Dendritic cell treated with granulocyte-macrophage colony-stimulating factor and Interleukin-4, amounts not matched to agents 40 ng/mL and 50 ng/mL, for 4 days (primary cell): Measurements from ENCODE around the gene ARHGEF11.
A peak's percentile ranks its signal among the peaks of the same experiment; 100 is the strongest.

Experiments
- H3K27ac Mint-ChIP-seq: one replicate; pipeline ENCODE4 v1.8.0; 2022; ENCODE audit warnings: mild to moderate bottlenecking, mixed read lengths
- H3K27me3 Mint-ChIP-seq: one replicate; pipeline ENCODE4 v1.8.0; 2022; ENCODE audit warnings: mild to moderate bottlenecking, mixed read lengths
- H3K36me3 Mint-ChIP-seq: one replicate; pipeline ENCODE4 v1.8.0; 2022; ENCODE audit warnings: low read depth, mixed read lengths
- H3K4me1 Mint-ChIP-seq: one replicate; pipeline ENCODE4 v1.8.0; 2022; ENCODE audit warnings: low read depth, mixed read lengths
- H3K4me3 Mint-ChIP-seq: one replicate; pipeline ENCODE4 v1.8.0; 2022; ENCODE audit warnings: mild to moderate bottlenecking, moderate library complexity, mixed read lengths
- H3K9me3 Mint-ChIP-seq: one replicate; pipeline ENCODE4 v1.8.0; 2022; ENCODE audit warnings: mixed read lengths
- intact Hi-C: fragments of 100-400 bp; cut with micrococcal nuclease; formaldehyde crosslinking; loops from one replicate; pipeline ENCODE4 v1.15.0; 2022

ARHGEF11 gene

DNA sequence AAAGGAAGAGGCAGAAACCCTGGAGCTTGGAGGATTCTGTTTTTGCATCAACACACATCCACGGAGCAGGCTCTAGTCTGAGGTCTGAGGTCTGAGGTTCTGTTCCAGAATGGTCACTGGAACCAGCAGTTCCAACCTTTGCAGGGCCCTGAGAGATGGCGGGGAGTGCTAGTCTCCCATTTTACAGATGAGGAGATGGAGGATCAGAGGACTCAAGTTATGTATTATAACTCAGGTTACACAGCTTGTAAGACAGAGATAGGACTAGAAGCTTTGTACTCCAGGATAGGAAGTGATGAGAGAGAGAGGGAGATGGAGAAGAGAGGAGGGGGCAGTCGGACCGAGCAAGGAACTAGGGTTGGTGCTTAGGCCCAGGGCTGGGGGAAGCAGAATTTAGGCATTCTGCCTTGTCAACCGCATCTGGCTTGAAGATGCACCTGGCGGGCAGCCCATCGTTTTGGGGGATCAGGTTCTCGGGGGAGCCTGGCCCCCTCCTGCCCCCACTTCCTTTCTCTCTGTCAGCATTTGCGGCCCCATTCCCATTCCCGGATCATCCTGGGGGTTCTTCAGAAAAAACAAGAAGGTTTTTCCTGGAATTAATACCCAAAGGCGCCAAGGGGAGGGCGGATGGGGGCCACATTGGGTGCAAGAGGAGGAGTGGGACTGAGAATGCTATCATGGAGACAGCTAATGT lies 146.4 kb downstream of the ARHGEF11 start:
- peaks cover 37% of the 10 kb centered on the region for H3K4me1 Mint-ChIP-seq
- H3K4me3 Mint-ChIP-seq: no peak overlapping the region
- H3K27ac Mint-ChIP-seq: peak overlapping the region; percentile 52
- intact Hi-C loops: no loop called here
- H3K9me3 Mint-ChIP-seq: no peaks in the 10 kb centered on the region
- no peaks in the 10 kb centered on the region for H3K36me3 Mint-ChIP-seq
- peaks cover 66% of the 10 kb centered on the region for H3K27me3 Mint-ChIP-seq

DNA sequence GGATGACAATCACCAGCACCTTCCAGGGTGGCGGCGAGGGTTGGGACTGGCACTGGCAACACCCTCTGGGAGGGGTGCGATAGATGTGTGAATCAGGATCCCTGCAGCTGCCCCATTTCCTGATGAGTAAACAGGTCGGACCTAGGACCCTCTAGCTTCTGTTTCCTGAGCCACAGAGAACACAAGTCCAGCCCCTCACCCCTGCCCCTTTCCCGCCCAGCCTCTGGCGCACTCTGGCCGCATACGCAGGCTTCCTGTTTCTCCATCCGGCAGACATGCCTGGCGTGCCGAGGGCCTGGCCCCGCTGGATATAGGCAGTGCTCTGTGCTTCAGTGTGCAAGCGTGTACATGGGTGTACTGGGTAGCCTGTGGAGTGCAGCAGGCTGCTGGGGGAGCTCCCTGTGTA lies 147.4 kb downstream of the ARHGEF11 start:
- Mint-ChIP-seq H3K27ac (peak overlapping the region; percentile 52), H3K27me3 (peaks cover 67% of the 10 kb centered on the region), H3K4me1 (peaks cover 37% of the 10 kb centered on the region), H3K9me3 (no peaks in the 10 kb centered on the region), H3K36me3 (no peaks in the 10 kb centered on the region), H3K4me3 (no peak overlapping the region)
- intact Hi-C loops: no loop called here

DNA sequence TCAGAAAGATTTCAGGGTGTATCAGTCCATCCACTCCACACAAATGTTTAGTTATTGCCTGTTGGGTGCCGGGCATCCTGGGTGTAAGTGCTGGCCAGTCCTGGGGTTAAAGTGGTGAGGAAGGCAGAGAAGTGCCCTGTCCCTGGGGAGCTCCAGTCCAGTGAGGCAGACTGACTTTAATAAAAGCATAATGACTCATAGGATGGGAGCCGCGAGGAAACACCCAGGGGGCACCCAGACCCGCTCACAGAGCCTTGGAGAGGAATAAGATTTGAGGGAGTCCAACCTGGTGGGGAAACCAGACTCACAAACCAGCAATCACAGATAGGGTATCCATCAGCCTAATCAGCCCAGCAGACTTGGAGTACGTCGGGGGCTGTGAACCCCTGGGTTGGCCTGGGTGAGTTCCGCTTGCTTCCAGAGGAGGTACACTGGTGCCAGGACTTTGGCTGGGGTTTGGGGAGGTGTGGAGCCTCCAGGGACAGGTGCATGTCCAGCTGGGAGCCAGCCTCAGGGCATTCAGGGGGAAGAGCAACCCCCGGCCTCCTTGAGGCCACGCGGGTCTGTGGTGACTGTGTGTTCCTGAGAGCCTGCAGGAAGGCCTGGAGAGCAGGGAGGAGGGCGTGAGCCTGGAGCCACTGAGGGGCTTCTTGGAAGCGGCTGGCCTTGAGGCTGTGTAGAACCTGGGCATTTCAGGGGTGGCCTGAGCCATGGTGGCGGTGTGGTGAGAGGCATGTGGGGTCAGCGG lies 148.3 kb downstream of the ARHGEF11 start:
- no peaks in the 10 kb centered on the region for H3K9me3 Mint-ChIP-seq
- no peaks in the 10 kb centered on the region for H3K36me3 Mint-ChIP-seq
- peaks cover 37% of the 10 kb centered on the region for H3K4me1 Mint-ChIP-seq
- H3K4me3 Mint-ChIP-seq: no peak overlapping the region
- H3K27me3 Mint-ChIP-seq: peaks cover 71% of the 10 kb centered on the region
- peak overlapping the region; percentile 52 for H3K27ac Mint-ChIP-seq
- intact Hi-C loops: no loop called here

DNA sequence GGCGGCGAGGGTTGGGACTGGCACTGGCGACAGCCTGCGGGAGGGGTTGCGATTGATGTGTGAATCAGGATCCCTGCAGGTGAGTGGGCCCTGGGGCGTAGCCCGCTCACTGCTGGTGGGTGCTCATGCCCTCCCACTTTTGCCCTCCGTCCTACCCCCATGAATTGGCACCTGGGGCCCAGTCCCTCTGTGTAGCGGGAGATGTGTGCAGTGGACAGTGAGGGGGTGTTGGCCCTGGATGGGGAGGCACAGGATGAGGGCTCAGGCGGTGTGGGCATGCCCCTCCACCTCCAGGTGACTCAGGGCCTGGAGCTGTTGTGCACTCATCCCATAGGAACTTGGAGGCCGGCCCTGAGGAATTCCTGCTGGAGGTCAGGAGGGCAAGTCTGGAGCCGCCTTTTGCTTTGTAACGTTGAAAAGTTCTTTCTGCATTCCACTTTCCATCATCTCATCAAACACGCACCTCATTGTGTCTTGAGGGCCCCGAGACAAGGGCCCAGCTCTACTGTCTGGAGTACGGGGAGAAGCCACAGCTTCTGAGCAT lies 149.0 kb downstream of the ARHGEF11 start:
- intact Hi-C loops: no loop called here
- no peak overlapping the region for H3K4me3 Mint-ChIP-seq
- H3K27me3 Mint-ChIP-seq: peaks cover 70% of the 10 kb centered on the region
- no peak overlapping the region for H3K27ac Mint-ChIP-seq
- H3K36me3 Mint-ChIP-seq: no peaks in the 10 kb centered on the region
- no peaks in the 10 kb centered on the region for H3K9me3 Mint-ChIP-seq
- peaks cover 39% of the 10 kb centered on the region for H3K4me1 Mint-ChIP-seq

DNA sequence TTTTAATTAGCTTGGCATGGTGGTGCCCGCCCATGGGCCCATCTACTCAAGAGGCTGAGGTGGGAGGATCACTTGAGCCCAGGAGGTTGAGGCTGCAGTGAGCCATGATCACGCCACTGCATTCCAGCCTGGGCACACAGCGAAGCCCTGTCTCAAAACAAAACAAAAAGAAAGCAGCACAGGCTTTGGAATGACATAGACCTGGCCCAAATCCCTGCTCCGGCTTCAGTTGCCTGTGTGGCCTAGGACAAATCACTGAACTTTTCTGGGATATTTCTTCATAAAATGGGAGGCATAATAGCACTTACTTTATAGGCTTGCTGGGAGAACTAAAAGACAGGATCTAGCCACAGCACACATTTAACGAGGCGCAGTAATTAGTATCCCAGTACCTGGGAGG lies 149.6 kb downstream of the ARHGEF11 start:
- Mint-ChIP-seq H3K4me3 (no peak overlapping the region), H3K36me3 (no peaks in the 10 kb centered on the region), H3K9me3 (no peaks in the 10 kb centered on the region), H3K4me1 (peaks cover 32% of the 10 kb centered on the region), H3K27me3 (peaks cover 70% of the 10 kb centered on the region), H3K27ac (no peak overlapping the region)
- intact Hi-C loops: no loop called here

DNA sequence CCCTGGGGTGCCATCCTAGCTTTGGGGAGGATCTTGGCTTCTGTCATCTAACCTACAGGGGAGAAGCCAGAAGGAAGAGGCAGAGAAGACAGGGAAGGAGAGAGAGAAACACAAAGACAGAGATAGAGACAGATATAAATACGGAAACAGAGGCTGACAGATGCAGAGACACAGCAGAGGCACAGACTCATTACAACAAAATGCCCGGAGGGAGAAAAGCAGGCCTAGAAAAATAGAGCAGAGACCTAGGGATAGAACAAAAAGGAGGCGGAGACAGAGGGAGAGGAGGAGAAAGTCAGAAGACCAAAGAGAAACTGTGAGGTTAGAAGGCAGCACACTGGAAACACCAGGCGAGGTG lies 150.1 kb downstream of the ARHGEF11 start:
- Mint-ChIP-seq H3K27ac (no peak overlapping the region), H3K27me3 (peaks cover 73% of the 10 kb centered on the region), H3K4me1 (peaks cover 28% of the 10 kb centered on the region), H3K36me3 (no peaks in the 10 kb centered on the region), H3K9me3 (no peaks in the 10 kb centered on the region), H3K4me3 (no peak overlapping the region)
- intact Hi-C loops: no loop called here

DNA sequence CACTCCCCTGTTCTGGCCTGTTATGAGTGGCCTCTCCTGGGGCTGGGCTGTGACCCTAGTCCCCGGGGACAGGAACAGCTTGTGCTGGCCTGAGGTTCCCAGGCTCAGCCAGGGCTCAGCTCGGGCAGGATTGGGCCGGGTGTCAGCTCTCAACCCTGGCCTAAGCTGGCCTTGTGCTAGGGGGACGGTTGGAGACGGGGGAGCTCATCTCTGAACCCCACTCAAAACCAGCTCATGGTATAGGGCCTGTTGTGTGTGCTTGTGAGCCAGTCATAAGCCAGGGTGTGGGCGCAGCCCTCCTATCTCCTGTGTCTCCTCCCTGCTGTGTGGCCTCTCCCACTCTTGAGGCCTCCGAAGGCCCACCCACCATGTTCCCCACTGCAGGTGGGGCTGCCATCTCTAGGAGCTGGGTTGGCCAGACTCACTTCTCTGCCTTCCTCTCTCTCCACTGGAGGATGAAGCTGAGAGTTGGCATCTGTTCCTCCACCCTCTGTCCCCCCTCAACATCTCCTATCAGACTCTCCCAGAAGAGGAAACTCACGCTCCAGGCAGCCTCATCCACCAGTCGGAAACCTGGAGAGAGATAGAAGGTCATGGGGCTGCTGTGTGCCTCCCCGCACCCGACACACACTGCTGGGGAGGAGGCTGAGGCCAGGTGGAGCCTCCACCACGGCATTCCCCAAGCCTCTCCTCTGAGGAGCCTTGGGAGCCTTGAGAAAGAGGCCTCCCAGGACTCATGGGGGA lies 150.7 kb downstream of the ARHGEF11 start:
- Mint-ChIP-seq H3K4me3 (no peak overlapping the region), H3K27ac (no peak overlapping the region), H3K9me3 (no peaks in the 10 kb centered on the region), H3K4me1 (peaks cover 30% of the 10 kb centered on the region), H3K36me3 (no peaks in the 10 kb centered on the region), H3K27me3 (peaks cover 76% of the 10 kb centered on the region)
- intact Hi-C loops: no loop called here

DNA sequence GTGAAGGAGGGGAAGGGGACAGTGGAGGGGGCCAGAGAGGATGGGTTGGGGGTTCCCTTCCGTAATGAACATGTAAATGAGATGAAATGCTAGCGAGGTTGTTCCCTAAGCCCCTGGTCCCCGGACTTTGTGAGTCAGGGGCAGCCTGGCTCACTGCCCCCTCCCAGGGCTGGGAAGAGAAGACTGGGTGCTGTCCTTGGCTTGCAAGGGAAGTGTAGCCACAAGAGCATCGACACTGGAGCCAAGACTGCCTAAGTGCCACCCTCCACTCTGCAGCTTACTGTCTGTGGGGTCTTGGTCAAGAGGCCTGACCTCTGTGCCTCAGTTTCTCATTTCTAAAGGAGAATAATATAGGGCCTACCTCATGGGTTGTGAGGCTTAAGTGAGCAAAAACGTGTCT lies 151.5 kb downstream of the ARHGEF11 start:
- H3K27ac Mint-ChIP-seq: no peak overlapping the region
- no peaks in the 10 kb centered on the region for H3K9me3 Mint-ChIP-seq
- intact Hi-C loops: no loop called here
- H3K4me3 Mint-ChIP-seq: no peak overlapping the region
- H3K4me1 Mint-ChIP-seq: peaks cover 24% of the 10 kb centered on the region
- H3K27me3 Mint-ChIP-seq: peaks cover 76% of the 10 kb centered on the region
- H3K36me3 Mint-ChIP-seq: no peaks in the 10 kb centered on the region

DNA sequence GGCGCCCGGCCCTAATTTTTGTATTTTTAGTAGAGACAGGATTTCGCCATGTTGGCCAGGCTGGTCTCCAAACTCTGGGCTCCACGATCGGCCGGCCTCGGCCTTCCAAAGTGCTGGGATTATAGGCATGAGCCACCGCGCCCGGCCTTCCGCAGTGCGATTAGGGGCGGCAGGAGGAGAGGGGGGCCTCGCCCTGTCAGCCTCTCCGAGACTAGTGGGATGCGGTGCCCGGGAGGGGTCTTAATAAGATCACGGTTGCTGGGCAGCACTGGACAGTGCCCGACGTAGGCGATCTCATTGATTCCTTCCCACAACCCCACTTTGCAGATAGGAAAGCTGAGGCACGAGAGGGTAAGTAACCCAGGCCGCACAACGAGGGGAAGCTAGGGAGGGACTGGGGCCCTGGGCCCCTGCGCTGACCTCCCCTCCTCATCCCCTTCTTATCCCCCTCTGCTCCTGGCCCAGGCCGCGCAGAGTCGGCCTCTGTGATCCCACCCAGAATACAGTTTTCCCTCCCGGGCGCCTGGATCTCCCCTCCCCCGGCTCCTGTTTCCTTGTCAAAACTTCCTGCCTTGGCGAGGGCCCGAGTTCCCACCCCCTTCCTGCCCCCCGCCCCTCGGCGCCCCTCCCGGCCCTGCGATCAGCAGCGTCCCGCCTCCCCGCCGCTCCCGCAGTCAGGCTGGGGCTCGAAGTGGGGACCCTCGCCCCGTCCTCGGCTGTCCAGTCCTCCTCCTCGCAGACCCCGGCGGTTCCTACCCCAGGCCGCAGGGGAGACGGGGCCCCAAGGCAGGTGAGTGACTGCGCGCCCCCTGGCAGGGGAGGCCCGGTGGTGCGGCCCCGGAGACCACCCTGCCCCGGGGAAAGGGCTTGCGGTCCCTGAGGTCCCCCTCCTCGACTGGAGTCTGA lies 152.2 kb downstream of the ARHGEF11 start, which contains the start of gene PEAR1:
Gene PEAR1, plus strand, starts transcription at position 671 of the 906 bp plus-strand sequence. CDS start 10,209 bp downstream, outside the sequence.
- peaks cover 75% of the 10 kb centered on the region for H3K27me3 Mint-ChIP-seq

DNA sequence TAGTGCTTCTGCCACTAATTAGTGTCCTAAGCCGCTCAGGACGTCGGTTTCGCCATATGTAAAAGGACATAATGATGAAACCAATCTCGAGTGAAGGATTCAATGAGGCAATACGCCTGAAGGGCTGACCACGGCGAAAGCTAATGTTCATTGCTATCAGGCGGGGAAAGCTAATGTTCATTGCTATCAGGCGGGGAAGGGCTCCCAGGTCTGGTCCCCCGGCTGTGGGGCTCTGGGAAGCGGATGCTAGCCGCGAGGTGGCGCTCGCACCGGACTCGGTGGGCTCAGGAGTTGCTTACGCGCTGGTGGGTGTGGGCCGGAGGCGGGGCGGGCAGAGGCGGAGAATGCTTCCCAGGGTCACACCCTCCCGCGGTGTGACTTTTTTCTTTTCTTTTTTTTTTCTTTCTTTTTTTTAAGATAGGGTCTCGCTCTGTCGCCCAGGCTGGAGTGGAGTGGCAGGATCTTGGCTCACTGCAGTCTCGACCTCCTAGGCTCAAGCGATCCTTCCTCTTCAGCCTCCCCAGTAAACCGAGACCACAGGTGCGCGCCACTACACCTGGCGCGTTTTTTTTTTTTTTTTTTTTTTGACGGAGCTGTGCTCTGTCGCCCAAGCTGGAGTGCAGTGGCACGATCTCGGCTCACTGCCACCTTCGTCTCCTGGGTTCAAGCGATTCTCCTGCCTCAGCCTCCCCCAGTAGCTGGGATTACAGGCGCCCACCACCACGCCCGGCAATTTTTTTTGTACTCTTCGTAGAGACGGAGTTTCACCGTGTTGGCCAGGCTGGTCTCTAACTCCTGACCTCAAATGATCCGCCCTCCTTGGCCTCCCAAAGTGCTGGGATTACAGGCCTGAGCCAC lies 153.1 kb downstream of the ARHGEF11 start:
- Mint-ChIP-seq H3K36me3 (no peaks in the 10 kb centered on the region), H3K9me3 (no peaks in the 10 kb centered on the region), H3K27me3 (peaks cover 79% of the 10 kb centered on the region), H3K27ac (no peak overlapping the region), H3K4me3 (peak overlapping the region; percentile 60), H3K4me1 (peaks cover 10% of the 10 kb centered on the region)
- intact Hi-C loops: loop anchor here (1.0 kb wide), 2 partner anchors 28 to 164 kb away; partner anchors contain the start of genes ISG20L2, LRRC71 and METTL25B

More for the DNA sequence above, 152.2 kb downstream of the ARHGEF11 start, which contains the start of gene PEAR1:
- H3K27ac Mint-ChIP-seq: no peak within 1 kb of the TSS
- H3K4me1 Mint-ChIP-seq: peaks cover 17% of the 10 kb centered on the region
- H3K9me3 Mint-ChIP-seq: no peaks in the 10 kb centered on the region
- H3K36me3 Mint-ChIP-seq: no peaks in the 10 kb centered on the region
- peak within 1 kb of the TSS; percentile 60 for H3K4me3 Mint-ChIP-seq
- intact Hi-C loops: no loop called here

DNA sequence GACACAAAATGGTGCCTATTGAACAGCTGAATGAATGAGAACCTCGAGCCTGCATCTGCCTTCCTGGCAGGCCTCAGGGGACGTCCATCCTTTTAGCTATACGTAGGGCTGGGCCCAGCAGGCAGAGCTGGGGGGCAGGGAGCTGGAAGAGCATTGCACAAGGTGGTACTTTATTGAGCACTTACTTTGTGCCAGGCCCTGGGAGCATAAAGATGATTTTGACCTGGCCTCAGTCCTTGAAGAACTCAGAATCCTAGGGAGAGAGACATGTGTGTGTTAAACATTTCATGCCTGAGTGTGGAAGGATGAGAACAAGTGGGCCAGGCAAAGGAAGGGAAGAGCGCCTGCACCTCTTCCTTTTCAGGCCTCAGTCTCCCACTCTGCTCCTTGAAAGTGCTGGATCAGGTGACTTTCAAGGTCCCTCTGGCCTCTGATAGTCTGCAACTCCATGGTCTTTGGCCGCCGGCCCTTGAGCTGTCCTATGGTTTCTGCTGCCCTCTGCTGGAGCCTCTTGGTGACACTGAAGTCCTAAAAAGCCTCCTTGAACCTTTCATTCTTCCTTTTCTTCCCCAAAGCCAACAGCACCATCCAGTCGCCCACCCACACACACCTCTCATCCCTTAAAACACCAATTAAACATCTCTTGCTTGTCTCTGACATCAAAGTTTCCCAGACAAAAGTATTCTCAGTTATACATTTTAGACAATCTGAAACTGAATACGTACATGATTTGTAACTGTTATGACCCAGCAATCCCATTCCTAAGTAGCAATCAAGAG lies 155.6 kb downstream of the ARHGEF11 start:
- H3K27me3 Mint-ChIP-seq: peaks cover 75% of the 10 kb centered on the region
- H3K4me3 Mint-ChIP-seq: no peak overlapping the region
- intact Hi-C loops: loop anchor here (1.0 kb wide), 2 partner anchors 93 to 201 kb away; no protein-coding TSS in a partner anchor
- H3K27ac Mint-ChIP-seq: no peak overlapping the region
- H3K9me3 Mint-ChIP-seq: no peaks in the 10 kb centered on the region
- H3K4me1 Mint-ChIP-seq: peaks cover 9% of the 10 kb centered on the region
- H3K36me3 Mint-ChIP-seq: no peaks in the 10 kb centered on the region

DNA sequence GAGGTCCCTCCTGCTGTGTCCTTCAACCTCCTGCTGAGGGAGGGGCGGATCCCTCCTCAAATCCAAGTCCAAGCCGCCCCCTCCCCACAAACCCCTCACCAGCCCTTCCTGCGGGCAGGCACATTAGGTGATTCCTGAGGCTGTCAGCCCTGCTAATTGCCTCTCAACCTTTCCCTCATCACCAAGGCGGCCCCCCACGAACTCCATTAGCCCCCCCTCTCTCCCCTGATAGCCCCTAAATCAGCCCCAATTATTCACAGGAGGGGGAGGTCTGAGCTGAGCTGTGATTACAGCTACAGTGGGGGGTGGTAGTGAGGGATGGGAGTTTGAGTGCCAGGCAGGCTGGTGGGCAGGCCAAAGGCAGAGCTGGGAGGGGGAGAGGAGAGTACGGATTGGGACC lies 157.8 kb downstream of the ARHGEF11 start:
- Mint-ChIP-seq H3K4me1 (peaks cover 9% of the 10 kb centered on the region), H3K27ac (no peak overlapping the region), H3K9me3 (no peaks in the 10 kb centered on the region), H3K4me3 (no peak overlapping the region), H3K27me3 (peaks cover 70% of the 10 kb centered on the region), H3K36me3 (no peaks in the 10 kb centered on the region)
- intact Hi-C loops: no loop called here
